HepG2 (cell line): ENCODE measurements around the gene IFIT5. TPM values are rescaled to one million over a fixed set of nuclear protein-coding genes. Genes with fewer than 3 reads are reported as not detected.

Experiments
- ARID2 ChIP-seq: sonication (generic); formaldehyde crosslinking; IDR thresholded peaks from 2 replicates; pipeline ENCODE4 v1.8.1; 2022; ENCODE audit warnings: mild to moderate bottlenecking, missing genetic modification reagents, borderline replicate concordance
- IKZF4 ChIP-seq: sonication (generic); formaldehyde crosslinking; IDR thresholded peaks from 2 replicates; pipeline ENCODE4 v1.5.1; 2020; ENCODE audit warnings: borderline replicate concordance, mild to moderate bottlenecking, low read depth, missing genetic modification reagents; ENCODE audit errors: not compliant biosample characterization
- KLF9 ChIP-seq: IDR thresholded peaks from 2 replicates; pipeline ENCODE4 v1.6.1; 2016; ENCODE audit warnings: low read depth
- MTA1 ChIP-seq: sonication (generic); formaldehyde crosslinking; IDR thresholded peaks from 2 replicates; pipeline ENCODE4 v1.4.0; 2020; ENCODE audit warnings: missing genetic modification reagents, mild to moderate bottlenecking, borderline replicate concordance
- THAP11 ChIP-seq: IDR thresholded peaks from 2 replicates; pipeline ENCODE4 v1.6.1; 2016; ENCODE audit warnings: missing biosample characterization, missing genetic modification reagents
- XBP1 ChIP-seq: sonication (generic); formaldehyde crosslinking; IDR thresholded peaks from 2 replicates; pipeline ENCODE4 v1.5.0; 2020; ENCODE audit warnings: missing genetic modification reagents
- ZFX ChIP-seq: sonication (generic); formaldehyde crosslinking; IDR thresholded peaks from 2 replicates; pipeline ENCODE4 v1.4.0; 2020; ENCODE audit warnings: mild to moderate bottlenecking, low read depth, missing genetic modification reagents, moderate library complexity
- ZNF224 ChIP-seq: sonication (generic); formaldehyde crosslinking; IDR thresholded peaks from 2 replicates; pipeline ENCODE4 v1.5.0; 2020; ENCODE audit warnings: mild to moderate bottlenecking, missing genetic modification reagents
- ZNF34 ChIP-seq: sonication (generic); formaldehyde crosslinking; IDR thresholded peaks from 2 replicates; pipeline ENCODE4 v1.4.0; 2020; ENCODE audit warnings: mild to moderate bottlenecking, missing genetic modification reagents, borderline replicate concordance
- ZNF543 ChIP-seq: sonication (generic); formaldehyde crosslinking; IDR thresholded peaks from 2 replicates; pipeline ENCODE4 v1.4.0; 2020; ENCODE audit warnings: mild to moderate bottlenecking, missing genetic modification reagents
- ZNF546 ChIP-seq: sonication (generic); formaldehyde crosslinking; conservative IDR thresholded peaks from 2 replicates; pipeline ENCODE4 v1.8.1; 2023; ENCODE audit warnings: mild to moderate bottlenecking, missing genetic modification reagents
- ZNF605 ChIP-seq: sonication (generic); formaldehyde crosslinking; IDR thresholded peaks from 2 replicates; pipeline ENCODE4 v1.8.0; 2022; ENCODE audit warnings: mild to moderate bottlenecking, missing genetic modification reagents
- ZNF768 ChIP-seq: sonication (generic); formaldehyde crosslinking; IDR thresholded peaks from 2 replicates; pipeline ENCODE4 v1.4.0; 2020; ENCODE audit warnings: missing genetic modification reagents
- ZNF782 ChIP-seq: sonication (generic); formaldehyde crosslinking; IDR thresholded peaks from 2 replicates; pipeline ENCODE4 v1.4.0; 2020; ENCODE audit warnings: missing genetic modification reagents, mild to moderate bottlenecking, borderline replicate concordance
- ZSCAN20 ChIP-seq: sonication (generic); formaldehyde crosslinking; IDR thresholded peaks from 2 replicates; pipeline ENCODE4 v1.4.0; 2020; ENCODE audit warnings: missing genetic modification reagents, mild to moderate bottlenecking, borderline replicate concordance
- ZSCAN31 ChIP-seq: sonication (generic); formaldehyde crosslinking; IDR thresholded peaks from 2 replicates; pipeline ENCODE4 v1.5.0; 2020; ENCODE audit warnings: low read depth, mild to moderate bottlenecking, missing genetic modification reagents
- polyA plus RNA-seq, 8 experiments: library from polyadenylated mRNA; depleted of rRNA in 3 of 8; stranded (reverse) in 7 of 8; unstranded in 1 of 8; fragments of >200 nt; fragmentation: Illumina TruSeq in 4 of 8; extraction: Trizol in 4 of 8; gene quantifications; 2 replicates each; pipeline versions ENCODE4 v1.2.1 to v1.2.3, GENCODE V29; 2011 to 2016; ENCODE audit warnings: low read depth in 4 of 8, missing spikeins in 1 of 8, mixed read lengths in 1 of 8; ENCODE audit not compliant: insufficient read depth in 1 of 8
- total RNA-seq, 5 experiments: library from RNA; depleted of rRNA; stranded (reverse); fragments of >200 nt; fragmentation: Illumina TruSeq; extraction: Trizol; gene quantifications; 2 replicates each; pipeline ENCODE4 v1.2.3, GENCODE V29; 2016; ENCODE audit warnings: low read depth in 1 of 5
- TF ChIP-seq, protein P1 (sequence below): IDR thresholded peaks from 2 replicates; pipeline ENCODE4 v1.6.1; 2012; ENCODE audit warnings: inconsistent platforms
- TF ChIP-seq, protein P2 (sequence below): sonication (generic); formaldehyde crosslinking; IDR thresholded peaks from 2 replicates; pipeline ENCODE4 v1.5.1; 2020; ENCODE audit warnings: missing genetic modification reagents, mild to moderate bottlenecking, borderline replicate concordance
- TF ChIP-seq, protein P3 (sequence below): sonication (generic); formaldehyde crosslinking; IDR thresholded peaks from 2 replicates; pipeline ENCODE4 v1.4.0; 2020; ENCODE audit warnings: mild to moderate bottlenecking, low read depth, missing genetic modification reagents
- TF ChIP-seq, protein P4 (sequence below): sonication (generic); formaldehyde crosslinking; IDR thresholded peaks from 2 replicates; pipeline ENCODE4 v1.4.0; 2020; ENCODE audit warnings: missing genetic modification reagents

The IFIT5 gene
- total and polyA plus RNA-seq, 2 of the 13 experiments (the other 11 are each of a cell fraction or from before 2014, with no cell fraction given), result 2.2 to 8.3 TPM

DNA sequence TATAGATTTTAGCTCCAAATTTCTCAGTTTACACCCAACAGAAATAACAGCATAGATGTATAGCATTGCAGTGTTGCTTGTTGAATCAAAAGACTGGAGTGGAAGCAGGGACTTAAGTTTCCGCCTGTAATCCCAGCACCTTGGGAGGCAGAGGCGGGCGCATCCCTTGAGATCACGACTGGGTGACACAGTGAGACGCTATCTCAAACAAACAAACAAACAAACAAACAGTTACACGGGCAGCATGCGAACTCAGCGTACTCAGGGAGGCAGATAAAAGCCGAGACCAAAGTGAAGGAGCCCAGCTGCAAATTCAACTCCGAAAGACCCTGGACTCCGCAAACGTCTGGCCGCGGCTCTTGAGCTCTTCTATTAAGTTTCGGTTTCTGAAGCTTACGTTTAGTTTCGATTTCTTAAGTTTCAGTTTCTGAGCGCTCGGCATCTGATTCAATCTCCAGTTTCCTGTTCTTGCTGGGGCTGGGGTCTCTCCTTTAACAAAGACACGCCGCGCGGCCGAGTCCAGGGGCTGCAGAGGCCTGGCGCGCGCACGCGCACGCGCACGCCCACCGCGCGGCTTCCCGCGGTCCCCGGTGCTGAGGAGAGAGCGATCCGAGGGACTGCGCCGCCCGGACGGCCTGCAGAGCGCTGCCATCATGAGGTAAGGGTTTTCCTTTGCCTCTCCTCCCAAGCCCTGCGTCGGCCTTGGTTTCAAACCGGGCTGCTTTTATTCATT lies at the start of gene IFIT5 (continued):
- TF ChIP-seq ZSCAN20 (CRISPR knock-in tag) (no peak), XBP1 (CRISPR knock-in tag) (no peak), ZNF546 (CRISPR knock-in tag) (peak; percentile 74; the same call in 1 of the 2 replicates), ZNF782 (CRISPR knock-in tag) (no peak), ARID2 (0 out of 2 replicates have a peak, but pooled peaks have one; percentile 28), ZNF768 (CRISPR knock-in tag) (peak; percentile 9; the same call in 1 of the 2 replicates), IKZF4 (CRISPR knock-in tag) (peak; percentile 19), ZNF543 (CRISPR knock-in tag) (peak; percentile 23; the same call in 1 of the 2 replicates), ZSCAN31 (CRISPR knock-in tag) (peak; percentile 57; the same call in 1 of the 2 replicates), ZNF224 (CRISPR knock-in tag) (peak; percentile 14; the same call in 1 of the 2 replicates), ZNF605 (CRISPR knock-in tag) (no peak), ZNF34 (no peak), THAP11 (CRISPR knock-in tag) (peak; percentile 29; the same call in 1 of the 2 replicates), MTA1 (CRISPR knock-in tag) (peak; percentile 41; the same call in 1 of the 2 replicates), ZFX (peak; percentile 88), KLF9 (CRISPR knock-in tag) (no peak)
- TF ChIP-seq, protein P1, sequence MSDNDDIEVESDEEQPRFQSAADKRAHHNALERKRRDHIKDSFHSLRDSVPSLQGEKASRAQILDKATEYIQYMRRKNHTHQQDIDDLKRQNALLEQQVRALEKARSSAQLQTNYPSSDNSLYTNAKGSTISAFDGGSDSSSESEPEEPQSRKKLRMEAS, result peak; percentile 52
- TF ChIP-seq, protein P2, sequence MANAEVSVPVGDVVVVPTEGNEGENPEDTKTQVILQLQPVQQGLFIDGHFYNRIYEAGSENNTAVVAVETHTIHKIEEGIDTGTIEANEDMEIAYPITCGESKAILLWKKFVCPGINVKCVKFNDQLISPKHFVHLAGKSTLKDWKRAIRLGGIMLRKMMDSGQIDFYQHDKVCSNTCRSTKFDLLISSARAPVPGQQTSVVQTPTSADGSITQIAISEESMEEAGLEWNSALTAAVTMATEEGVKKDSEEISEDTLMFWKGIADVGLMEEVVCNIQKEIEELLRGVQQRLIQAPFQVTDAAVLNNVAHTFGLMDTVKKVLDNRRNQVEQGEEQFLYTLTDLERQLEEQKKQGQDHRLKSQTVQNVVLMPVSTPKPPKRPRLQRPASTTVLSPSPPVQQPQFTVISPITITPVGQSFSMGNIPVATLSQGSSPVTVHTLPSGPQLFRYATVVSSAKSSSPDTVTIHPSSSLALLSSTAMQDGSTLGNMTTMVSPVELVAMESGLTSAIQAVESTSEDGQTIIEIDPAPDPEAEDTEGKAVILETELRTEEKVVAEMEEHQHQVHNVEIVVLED (CRISPR knock-in tag), result peak; percentile 70; the same call in 1 of the 2 replicates
- TF ChIP-seq, protein P3, sequence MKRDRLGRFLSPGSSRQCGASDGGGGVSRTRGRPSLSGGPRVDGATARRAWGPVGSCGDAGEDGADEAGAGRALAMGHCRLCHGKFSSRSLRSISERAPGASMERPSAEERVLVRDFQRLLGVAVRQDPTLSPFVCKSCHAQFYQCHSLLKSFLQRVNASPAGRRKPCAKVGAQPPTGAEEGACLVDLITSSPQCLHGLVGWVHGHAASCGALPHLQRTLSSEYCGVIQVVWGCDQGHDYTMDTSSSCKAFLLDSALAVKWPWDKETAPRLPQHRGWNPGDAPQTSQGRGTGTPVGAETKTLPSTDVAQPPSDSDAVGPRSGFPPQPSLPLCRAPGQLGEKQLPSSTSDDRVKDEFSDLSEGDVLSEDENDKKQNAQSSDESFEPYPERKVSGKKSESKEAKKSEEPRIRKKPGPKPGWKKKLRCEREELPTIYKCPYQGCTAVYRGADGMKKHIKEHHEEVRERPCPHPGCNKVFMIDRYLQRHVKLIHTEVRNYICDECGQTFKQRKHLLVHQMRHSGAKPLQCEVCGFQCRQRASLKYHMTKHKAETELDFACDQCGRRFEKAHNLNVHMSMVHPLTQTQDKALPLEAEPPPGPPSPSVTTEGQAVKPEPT, result peak; percentile 26; the same call in 1 of the 2 replicates
- TF ChIP-seq, protein P4, sequence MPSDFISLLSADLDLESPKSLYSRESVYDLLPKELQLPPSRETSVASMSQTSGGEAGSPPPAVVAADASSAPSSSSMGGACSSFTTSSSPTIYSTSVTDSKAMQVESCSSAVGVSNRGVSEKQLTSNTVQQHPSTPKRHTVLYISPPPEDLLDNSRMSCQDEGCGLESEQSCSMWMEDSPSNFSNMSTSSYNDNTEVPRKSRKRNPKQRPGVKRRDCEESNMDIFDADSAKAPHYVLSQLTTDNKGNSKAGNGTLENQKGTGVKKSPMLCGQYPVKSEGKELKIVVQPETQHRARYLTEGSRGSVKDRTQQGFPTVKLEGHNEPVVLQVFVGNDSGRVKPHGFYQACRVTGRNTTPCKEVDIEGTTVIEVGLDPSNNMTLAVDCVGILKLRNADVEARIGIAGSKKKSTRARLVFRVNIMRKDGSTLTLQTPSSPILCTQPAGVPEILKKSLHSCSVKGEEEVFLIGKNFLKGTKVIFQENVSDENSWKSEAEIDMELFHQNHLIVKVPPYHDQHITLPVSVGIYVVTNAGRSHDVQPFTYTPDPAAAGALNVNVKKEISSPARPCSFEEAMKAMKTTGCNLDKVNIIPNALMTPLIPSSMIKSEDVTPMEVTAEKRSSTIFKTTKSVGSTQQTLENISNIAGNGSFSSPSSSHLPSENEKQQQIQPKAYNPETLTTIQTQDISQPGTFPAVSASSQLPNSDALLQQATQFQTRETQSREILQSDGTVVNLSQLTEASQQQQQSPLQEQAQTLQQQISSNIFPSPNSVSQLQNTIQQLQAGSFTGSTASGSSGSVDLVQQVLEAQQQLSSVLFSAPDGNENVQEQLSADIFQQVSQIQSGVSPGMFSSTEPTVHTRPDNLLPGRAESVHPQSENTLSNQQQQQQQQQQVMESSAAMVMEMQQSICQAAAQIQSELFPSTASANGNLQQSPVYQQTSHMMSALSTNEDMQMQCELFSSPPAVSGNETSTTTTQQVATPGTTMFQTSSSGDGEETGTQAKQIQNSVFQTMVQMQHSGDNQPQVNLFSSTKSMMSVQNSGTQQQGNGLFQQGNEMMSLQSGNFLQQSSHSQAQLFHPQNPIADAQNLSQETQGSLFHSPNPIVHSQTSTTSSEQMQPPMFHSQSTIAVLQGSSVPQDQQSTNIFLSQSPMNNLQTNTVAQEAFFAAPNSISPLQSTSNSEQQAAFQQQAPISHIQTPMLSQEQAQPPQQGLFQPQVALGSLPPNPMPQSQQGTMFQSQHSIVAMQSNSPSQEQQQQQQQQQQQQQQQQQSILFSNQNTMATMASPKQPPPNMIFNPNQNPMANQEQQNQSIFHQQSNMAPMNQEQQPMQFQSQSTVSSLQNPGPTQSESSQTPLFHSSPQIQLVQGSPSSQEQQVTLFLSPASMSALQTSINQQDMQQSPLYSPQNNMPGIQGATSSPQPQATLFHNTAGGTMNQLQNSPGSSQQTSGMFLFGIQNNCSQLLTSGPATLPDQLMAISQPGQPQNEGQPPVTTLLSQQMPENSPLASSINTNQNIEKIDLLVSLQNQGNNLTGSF, result 0 out of 2 replicates have a peak, but pooled peaks have one; percentile 9
